Panc1 (cell line): ENCODE results near the gene PTPRK. TPM values are rescaled to one million over a fixed set of nuclear protein-coding genes. Genes with fewer than 3 reads are reported as not detected.

Source experiments
- ATAC-seq: fragments of 200-7000 bp; cut with Tn5 transposase; 2 replicates; pipeline ENCODE4 v1.9.1; 2020; ENCODE audit warnings: mild to moderate bottlenecking, moderate library complexity
- BruUV-seq: library from RNA; stranded (reverse); fragments of 400-500 nt; replicated peaks from 2 replicates; lab custom pipeline; 2021; lab: Mats Ljungman, UMichigan
- CTCF ChIA-PET: fragments of 300-600 bp; sonication (Branson Sonifier 250); formaldehyde crosslinking; loops from one replicate; lab custom pipeline; 2022; ENCODE audit warnings: antibody characterized with exemption; lab: Charles Lee
- POLR2A ChIA-PET: fragments of 300-600 bp; sonication (Branson Sonifier 250); formaldehyde crosslinking; loops from one replicate; lab custom pipeline; 2022; ENCODE audit warnings: antibody characterized with exemption; lab: Charles Lee
- DNase-seq: peaks from one replicate; pipeline ENCODE4 v3.0.0-alpha.2; 2010; ENCODE audit warnings: low read depth, low spot score
- H3K27ac ChIP-seq: 2 replicates; pipeline ENCODE4 v1.5.1; 2011; ENCODE audit warnings: mild to moderate bottlenecking, low read length, inconsistent platforms
- H3K27me3 ChIP-seq: fragments of 200-500 bp; sonication (Bioruptor generic); 2 replicates; pipeline ENCODE4 v1.6.0; 2014; ENCODE audit warnings: low read length, inconsistent platforms; ENCODE audit not compliant: control insufficient read depth, insufficient read depth
- H3K36me3 ChIP-seq: fragments of 200-500 bp; sonication (Bioruptor generic); 2 replicates; pipeline ENCODE4 v1.5.1; 2014; ENCODE audit warnings: inconsistent platforms, mild to moderate bottlenecking, low read length, moderate library complexity; ENCODE audit not compliant: control insufficient read depth, insufficient read depth
- H3K4me1 ChIP-seq: 2 replicates; pipeline ENCODE4 v1.5.1; 2011; ENCODE audit warnings: inconsistent platforms, mild to moderate bottlenecking, low read length, moderate library complexity; ENCODE audit not compliant: control insufficient read depth, insufficient read depth
- H3K4me3 ChIP-seq, 2 experiments: 2 replicates each; pipeline ENCODE4 v1.5.1; 2011 to 2012; ENCODE audit warnings: low read depth in 2 of 2, low read length in 2 of 2, mild to moderate bottlenecking in 2 of 2, inconsistent platforms in 1 of 2, moderate library complexity in 1 of 2
- H3K9me3 ChIP-seq: fragments of 200-500 bp; sonication (Bioruptor generic); 2 replicates; pipeline ENCODE4 v1.5.1; 2014; ENCODE audit warnings: low read depth, mild to moderate bottlenecking, inconsistent platforms, low read length, moderate library complexity; ENCODE audit not compliant: control insufficient read depth, insufficient read depth
- CTCF ChIP-seq: fragments of 450-650 bp; IDR thresholded peaks from 2 replicates; pipeline ENCODE4 v1.5.1; 2017; ENCODE audit warnings: mild to moderate bottlenecking
- POLR2AphosphoS5 ChIP-seq: IDR thresholded peaks from 2 replicates; pipeline ENCODE4 v1.6.1; 2012; ENCODE audit warnings: mild to moderate bottlenecking, low read depth, low read length, moderate library complexity
- SIN3A ChIP-seq: IDR thresholded peaks from 2 replicates; pipeline ENCODE4 v1.6.1; 2012; ENCODE audit warnings: low read depth, mild to moderate bottlenecking, low read length, moderate library complexity, borderline replicate concordance; ENCODE audit not compliant: insufficient read depth
- TCF7L2 ChIP-seq: IDR thresholded peaks from 2 replicates; pipeline ENCODE4 v1.6.1; 2011; ENCODE audit warnings: mild to moderate bottlenecking, low read depth, low read length, inconsistent platforms
- in situ Hi-C: cut with HindIII; loops from 2 replicates; pipeline ENCODE4 v1.10.0; 2016; ENCODE audit warnings: low sequenced_read_pairs, low pct_unique_long_range_greater_than_20kb
- intact Hi-C: fragments of 100-400 bp; cut with micrococcal nuclease; formaldehyde crosslinking; loops from one replicate; pipeline ENCODE4 v1.10.0; 2022; ENCODE audit not compliant: unreplicated experiment
- total RNA-seq: library from RNA; stranded (reverse); gene quantifications from one replicate; pipeline ENCODE4 v1.2.1, GENCODE V29; 2021; ENCODE audit not compliant: unreplicated experiment
- TF ChIP-seq, protein P1 (sequence below), 2 experiments: IDR thresholded peaks; 2 replicates each; pipeline ENCODE4 v1.6.1; 2011 to 2012; ENCODE audit warnings: low read depth in 2 of 2, control low read depth in 1 of 2, low read length in 1 of 2, mild to moderate bottlenecking in 1 of 2, moderate library complexity in 1 of 2; ENCODE audit not compliant: insufficient read depth in 1 of 2

Gene PTPRK
- total RNA-seq, 1 experiment from 2014 or later, result 61.8 TPM

- Histone ChIP-seq H3K4me1 (no peaks in the 10 kb centered on the region), H3K36me3 (no peaks in the 10 kb centered on the region), H3K27ac (no peak overlapping the region), H3K4me3 (no peak overlapping the region), H3K27me3 (no peaks in the 10 kb centered on the region), H3K9me3 (no peaks in the 10 kb centered on the region)
- ChIA-PET CTCF (no interaction called here), POLR2A (interaction anchor here (0.5 kb wide), 1 partner anchor 140 kb away, joined by 3 read pairs; no protein-coding TSS in a partner anchor)
- TF ChIP-seq POLR2AphosphoS5 (no peak), SIN3A (no peak), TCF7L2 (no peak), CTCF (no peak)
- TF ChIP-seq, protein P1, sequence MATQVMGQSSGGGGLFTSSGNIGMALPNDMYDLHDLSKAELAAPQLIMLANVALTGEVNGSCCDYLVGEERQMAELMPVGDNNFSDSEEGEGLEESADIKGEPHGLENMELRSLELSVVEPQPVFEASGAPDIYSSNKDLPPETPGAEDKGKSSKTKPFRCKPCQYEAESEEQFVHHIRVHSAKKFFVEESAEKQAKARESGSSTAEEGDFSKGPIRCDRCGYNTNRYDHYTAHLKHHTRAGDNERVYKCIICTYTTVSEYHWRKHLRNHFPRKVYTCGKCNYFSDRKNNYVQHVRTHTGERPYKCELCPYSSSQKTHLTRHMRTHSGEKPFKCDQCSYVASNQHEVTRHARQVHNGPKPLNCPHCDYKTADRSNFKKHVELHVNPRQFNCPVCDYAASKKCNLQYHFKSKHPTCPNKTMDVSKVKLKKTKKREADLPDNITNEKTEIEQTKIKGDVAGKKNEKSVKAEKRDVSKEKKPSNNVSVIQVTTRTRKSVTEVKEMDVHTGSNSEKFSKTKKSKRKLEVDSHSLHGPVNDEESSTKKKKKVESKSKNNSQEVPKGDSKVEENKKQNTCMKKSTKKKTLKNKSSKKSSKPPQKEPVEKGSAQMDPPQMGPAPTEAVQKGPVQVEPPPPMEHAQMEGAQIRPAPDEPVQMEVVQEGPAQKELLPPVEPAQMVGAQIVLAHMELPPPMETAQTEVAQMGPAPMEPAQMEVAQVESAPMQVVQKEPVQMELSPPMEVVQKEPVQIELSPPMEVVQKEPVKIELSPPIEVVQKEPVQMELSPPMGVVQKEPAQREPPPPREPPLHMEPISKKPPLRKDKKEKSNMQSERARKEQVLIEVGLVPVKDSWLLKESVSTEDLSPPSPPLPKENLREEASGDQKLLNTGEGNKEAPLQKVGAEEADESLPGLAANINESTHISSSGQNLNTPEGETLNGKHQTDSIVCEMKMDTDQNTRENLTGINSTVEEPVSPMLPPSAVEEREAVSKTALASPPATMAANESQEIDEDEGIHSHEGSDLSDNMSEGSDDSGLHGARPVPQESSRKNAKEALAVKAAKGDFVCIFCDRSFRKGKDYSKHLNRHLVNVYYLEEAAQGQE (IDR thresholded peaks at IDR 0.05; ENCODE audit: insufficient read depth in 1 of 2, low read depth in 2 of 2, low read length in 1 of 2), result no peak
- DNase-seq, result no peak
- ATAC-seq, result no peak
- in situ Hi-C loops (no loop called here), intact Hi-C loops (no loop called here)
- BruUV-seq, result no TSS peak
Observed at GRCh38 chr6:128216917-128217316, 303.5 kb downstream of the PTPRK start.

DNA sequence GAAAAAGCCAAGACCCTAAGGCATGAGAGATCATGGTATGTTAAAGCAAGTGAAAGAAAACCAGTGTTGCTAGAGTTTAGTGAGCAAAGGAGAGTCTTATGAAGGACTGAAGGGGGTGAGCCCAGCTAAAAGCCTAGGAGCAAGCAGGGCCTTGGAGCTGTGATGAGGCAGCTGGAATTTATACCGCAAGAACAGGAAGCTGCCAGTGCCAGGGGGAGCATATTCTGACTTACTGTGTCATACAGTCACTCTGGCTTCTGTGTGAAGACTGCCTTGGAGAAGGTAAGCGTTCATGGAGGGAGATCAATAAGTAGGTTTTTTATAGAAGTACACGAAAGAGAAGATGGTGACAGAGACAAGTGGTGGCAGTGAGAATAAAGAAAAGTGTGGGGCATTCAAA lies 310.6 kb downstream of the PTPRK start:
- H3K4me1 ChIP-seq, result peaks cover 5% of the 10 kb centered on the region
- no peaks in the 10 kb centered on the region for H3K9me3 ChIP-seq
- H3K27ac ChIP-seq, result no peak overlapping the region
- ATAC-seq (no peak), DNase-seq (no peak)
- intact Hi-C loops (no loop called here), in situ Hi-C loops (no loop called here)
- H3K4me3 ChIP-seq, result no peak overlapping the region
- BruUV-seq, result no TSS peak
- CTCF ChIA-PET, result no interaction called here
- H3K27me3 ChIP-seq, result no peaks in the 10 kb centered on the region
- TF ChIP-seq POLR2AphosphoS5 (no peak), SIN3A (no peak), TCF7L2 (no peak), CTCF (no peak)
- TF ChIP-seq, protein P1 (IDR thresholded peaks at IDR 0.05; ENCODE audit: insufficient read depth in 1 of 2, low read depth in 2 of 2, low read length in 1 of 2), result no peak
- H3K36me3 ChIP-seq, result no peaks in the 10 kb centered on the region
- POLR2A ChIA-PET, result no interaction called here
